IMR-90 (cell line): ENCODE data around the gene OSBPL2. TPM values are rescaled to one million over a fixed set of nuclear protein-coding genes. Genes with fewer than 3 reads are reported as not detected.

Experiments
- ATAC-seq: fragments of 200-7000 bp; cut with Tn5 transposase; 2 replicates; pipeline ENCODE4 v1.9.1; 2020; ENCODE audit warnings: low read depth, mild to moderate bottlenecking, moderate library complexity
- BruUV-seq: library from RNA; stranded (reverse); fragments of 400-500 nt; replicated peaks from 2 replicates; lab custom pipeline; 2021; lab: Mats Ljungman, UMichigan
- CTCF ChIA-PET: fragments of 300-600 bp; formaldehyde crosslinking; extraction: SDS; loops from one replicate; lab custom pipeline; 2021; ENCODE audit warnings: antibody characterized with exemption; lab: Yijun Ruan, JAX
- POLR2A ChIA-PET: fragments of 300-600 bp; sonication (Branson Sonifier 250); formaldehyde crosslinking; loops from one replicate; lab custom pipeline; 2022; ENCODE audit warnings: antibody characterized with exemption; ENCODE audit not compliant: unreplicated experiment; lab: Charles Lee
- DNase-seq: peaks from one replicate; pipeline ENCODE4 v3.0.0; 2013
- H2AFZ ChIP-seq: replicated peaks from 2 replicates; pipeline ENCODE3; 2013; ENCODE audit warnings: low read length, mild to moderate bottlenecking; ENCODE audit not compliant: poor library complexity
- H2AK5ac ChIP-seq: 2 replicates; pipeline ENCODE4 v1.6.1; 2013; ENCODE audit warnings: low read depth, low read length, inconsistent platforms
- H2AK9ac ChIP-seq: replicated peaks from 2 replicates; pipeline ENCODE3; 2013; ENCODE audit warnings: mild to moderate bottlenecking, low read depth, low read length, moderate library complexity; ENCODE audit not compliant: poor library complexity
- H2BK120ac ChIP-seq: 2 replicates; pipeline ENCODE4 v1.6.1; 2013; ENCODE audit warnings: low read depth, low read length, inconsistent platforms
- H2BK15ac ChIP-seq: 3 replicates; pipeline ENCODE4 v1.6.1; 2013; ENCODE audit warnings: low read depth, low read length, inconsistent platforms
- H2BK20ac ChIP-seq: 2 replicates; pipeline ENCODE4 v1.6.1; 2013; ENCODE audit warnings: low read depth, mild to moderate bottlenecking, inconsistent platforms, low read length, moderate library complexity
- H2BK5ac ChIP-seq: 2 replicates; pipeline ENCODE4 v1.6.1; 2013; ENCODE audit warnings: mild to moderate bottlenecking, low read depth, low read length, inconsistent platforms; ENCODE audit not compliant: poor library complexity, severe bottlenecking
- H3K14ac ChIP-seq: replicated peaks from 2 replicates; pipeline ENCODE4 v1.6.1; 2013; ENCODE audit warnings: low read depth, low read length, inconsistent platforms
- H3K18ac ChIP-seq: 2 replicates; pipeline ENCODE4 v1.6.1; 2013; ENCODE audit warnings: low read depth, low read length, control low read depth
- H3K23ac ChIP-seq: 2 replicates; pipeline ENCODE4 v1.6.1; 2013; ENCODE audit warnings: low read depth, low read length, inconsistent platforms
- H3K27ac ChIP-seq: 2 replicates; pipeline ENCODE4 v1.5.1; 2013; ENCODE audit warnings: mild to moderate bottlenecking, control low read depth, low read length; ENCODE audit not compliant: insufficient read depth
- H3K27me3 ChIP-seq: 2 replicates; pipeline ENCODE4 v1.6.1; 2013; ENCODE audit warnings: low read length; ENCODE audit not compliant: control insufficient read depth, insufficient read depth
- H3K36me3 ChIP-seq: 2 replicates; pipeline ENCODE4 v1.6.1; 2013; ENCODE audit warnings: low read length, mixed read lengths; ENCODE audit not compliant: control insufficient read depth, insufficient read depth
- H3K4ac ChIP-seq: 2 replicates; pipeline ENCODE4 v1.6.1; 2013; ENCODE audit warnings: low read depth, low read length, inconsistent platforms
- H3K4me1 ChIP-seq: 2 replicates; pipeline ENCODE4 v1.6.1; 2013; ENCODE audit warnings: low read length, mixed read lengths; ENCODE audit not compliant: control insufficient read depth, insufficient read depth
- H3K4me2 ChIP-seq: 2 replicates; pipeline ENCODE4 v1.6.1; 2013; ENCODE audit warnings: low read depth, mild to moderate bottlenecking, control low read depth, low read length, moderate library complexity
- H3K4me3 ChIP-seq: 2 replicates; pipeline ENCODE4 v1.5.1; 2013; ENCODE audit warnings: low read depth, mild to moderate bottlenecking, control low read depth, low read length, moderate library complexity; ENCODE audit not compliant: insufficient read depth
- H3K56ac ChIP-seq: 2 replicates; pipeline ENCODE4 v1.6.1; 2013; ENCODE audit warnings: low read length, inconsistent platforms; ENCODE audit not compliant: insufficient read depth; ENCODE audit errors: extremely low read depth
- H3K79me1 ChIP-seq, 2 experiments: 2 replicates each; pipeline ENCODE4 v1.6.1; 2013; ENCODE audit warnings: low read length in 2 of 2, inconsistent platforms in 1 of 2, low read depth in 1 of 2
- H3K9ac ChIP-seq: 2 replicates; pipeline ENCODE4 v1.6.1; 2013; ENCODE audit warnings: low read depth, low read length, control low read depth
- H3K9me1 ChIP-seq: 2 replicates; pipeline ENCODE4 v1.6.1; 2013; ENCODE audit warnings: low read length, inconsistent platforms; ENCODE audit not compliant: insufficient read depth
- H3K9me3 ChIP-seq: 2 replicates; pipeline ENCODE4 v1.6.1; 2013; ENCODE audit warnings: low read length; ENCODE audit not compliant: control insufficient read depth, insufficient read depth
- H4K20me1 ChIP-seq: 2 replicates; pipeline ENCODE4 v1.6.1; 2013; ENCODE audit warnings: low read length, inconsistent platforms; ENCODE audit not compliant: insufficient read depth
- H4K5ac ChIP-seq: 2 replicates; pipeline ENCODE4 v1.6.1; 2013; ENCODE audit warnings: mild to moderate bottlenecking, low read depth, low read length, control low read depth
- H4K8ac ChIP-seq, 2 experiments: 2 replicates each; pipeline ENCODE4 v1.6.1; 2013; ENCODE audit warnings: low read depth in 2 of 2, low read length in 2 of 2, control low read depth in 1 of 2, inconsistent platforms in 1 of 2
- H4K91ac ChIP-seq: 2 replicates; pipeline ENCODE4 v1.6.1; 2013; ENCODE audit warnings: low read depth, low read length, inconsistent platforms; ENCODE audit not compliant: insufficient read depth
- BHLHE40 ChIP-seq: fragments of 150-350 bp; IDR thresholded peaks from 2 replicates; pipeline ENCODE4 v1.6.1; 2016; ENCODE audit warnings: mild to moderate bottlenecking, low read depth, low read length
- CHD1 ChIP-seq: IDR thresholded peaks from 2 replicates; pipeline ENCODE4 v1.6.1; 2012; ENCODE audit warnings: low read depth, low read length, improper control_type of control experiment
- CTCF ChIP-seq: conservative IDR thresholded peaks from 2 replicates; pipeline ENCODE4 v1.5.1; 2012; ENCODE audit warnings: mild to moderate bottlenecking, low read depth, low read length, improper control_type of control experiment
- FOS ChIP-seq: fragments of 150-350 bp; IDR thresholded peaks from 2 replicates; pipeline ENCODE4 v1.6.1; 2016; ENCODE audit warnings: low read depth, low read length
- POLR2A ChIP-seq: IDR thresholded peaks from 2 replicates; pipeline ENCODE4 v1.6.1; 2012; ENCODE audit warnings: mild to moderate bottlenecking, low read depth, low read length
- RCOR1 ChIP-seq: IDR thresholded peaks from 2 replicates; pipeline ENCODE4 v1.6.1; 2012; ENCODE audit warnings: mild to moderate bottlenecking, low read length, improper control_type of control experiment; ENCODE audit not compliant: insufficient replicate concordance
- WGBS, 2 experiments: methylation state at CpG; one replicate each; pipeline versions ENCODE4 v1.1.5 to v1.1.7; 2013; ENCODE audit warnings: missing lambda C conversion rate in 2 of 2; ENCODE audit not compliant: insufficient read length in 1 of 2; ENCODE audit errors: extremely low coverage in 2 of 2; 5-methylcytosine and 5-hydroxymethylcytosine counted together
- dilution Hi-C: fragments of 300-500 bp; cut with HindIII; formaldehyde crosslinking; loops from one replicate; pipeline ENCODE4 v1.14.3; 2018; ENCODE audit warnings: low sequenced_read_pairs; ENCODE audit not compliant: unreplicated experiment
- in situ Hi-C: fragments of 300-500 bp; cut with MboI; formaldehyde crosslinking; loops from 3 replicates; pipeline ENCODE4 v1.14.3; 2019; ENCODE audit warnings: low sequenced_read_pairs, inconsistent platforms, mixed read lengths
- intact Hi-C: fragments of 100-400 bp; cut with micrococcal nuclease; formaldehyde crosslinking; loops from 2 replicates; pipeline ENCODE4 v1.10.0; 2022
- polyA plus RNA-seq, 3 experiments: library from polyadenylated mRNA; depleted of rRNA; stranded (reverse); fragments of >200 nt; gene quantifications; 2 replicates each; pipeline ENCODE4 v1.2.3, GENCODE V29; 2012; ENCODE audit warnings: low replicate concordance in 1 of 3
- total RNA-seq: library from RNA; depleted of rRNA; stranded (reverse); fragments of >200 nt; gene quantifications from 2 replicates; pipeline ENCODE4 v1.2.3, GENCODE V29; 2012

The OSBPL2 gene
- total and polyA plus RNA-seq, 2 of the 4 experiments (the other 2 are of a cell fraction): 19.3 to 27.6 TPM

- no peak for TF ChIP-seq RCOR1
- no peak for TF ChIP-seq POLR2A
Measured at GRCh38 chr20:62323980-62324906, 85.9 kb downstream of the OSBPL2 start (continued).

DNA sequence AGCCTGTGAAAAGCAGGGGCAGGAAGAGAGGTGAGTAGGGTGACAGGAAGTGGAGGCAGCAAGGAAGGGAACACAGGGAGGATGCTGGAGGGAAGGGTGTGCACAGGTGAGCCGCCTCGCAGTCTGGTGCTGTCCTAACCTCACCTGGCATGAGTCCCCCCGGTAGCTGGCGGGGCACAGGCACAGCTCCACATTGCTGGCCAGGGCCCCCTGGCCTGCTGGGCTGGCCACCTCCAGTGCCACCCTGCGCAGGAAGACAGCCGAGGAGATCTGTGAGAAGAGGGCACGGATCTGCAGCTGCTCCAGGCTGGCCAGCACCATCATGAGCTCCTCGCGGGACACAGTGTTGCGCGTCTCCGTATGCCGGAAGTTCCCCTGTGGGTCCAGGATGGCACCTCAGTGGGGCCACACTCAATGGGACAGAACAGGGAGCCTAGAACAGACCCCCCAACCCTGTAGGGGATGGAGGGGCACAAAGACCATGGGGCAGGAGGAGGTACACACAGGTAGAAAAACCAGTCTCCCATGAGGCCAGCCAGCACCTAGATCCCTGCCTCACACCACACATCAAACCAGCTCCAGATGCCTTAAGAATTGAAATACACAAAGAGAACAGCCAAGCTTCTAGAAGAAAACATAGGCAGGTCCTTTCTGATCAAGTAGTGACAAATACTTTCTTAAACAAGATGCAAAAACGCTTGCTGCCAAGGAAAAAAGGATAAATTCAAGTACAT lies 87.0 kb downstream of the OSBPL2 start:
- Histone ChIP-seq H2BK15ac (no peak overlapping the region), H3K23ac (no peak overlapping the region), H3K79me1 (no peaks in the 10 kb centered on the region), H3K9me3 (no peaks in the 10 kb centered on the region), H3K27me3 (no peaks in the 10 kb centered on the region), H4K8ac (no peak overlapping the region), H4K20me1 (no peaks in the 10 kb centered on the region), H3K56ac (no peak overlapping the region), H3K18ac (no peak overlapping the region), H3K4me2 (no peak overlapping the region), H3K4me1 (no peaks in the 10 kb centered on the region), H3K27ac (no peak overlapping the region), H2BK5ac (no peak overlapping the region), H3K36me3 (peaks cover 58% of the 10 kb centered on the region), H4K91ac (no peak overlapping the region), H3K9ac (no peak overlapping the region), H2BK20ac (no peak overlapping the region), H3K4ac (no peak overlapping the region), H3K4me3 (no peak overlapping the region), H4K5ac (no peak overlapping the region), H3K14ac (no peak overlapping the region), H3K9me1 (no peaks in the 10 kb centered on the region), H2AK5ac (no peak overlapping the region), H2AFZ (no peak overlapping the region), H2BK120ac (no peak overlapping the region), H2AK9ac (no peak overlapping the region)
- dilution Hi-C loops: no loop called here
- POLR2A ChIA-PET: no interaction called here
- no peak for ATAC-seq
- in situ Hi-C loops: no loop called here
- no peak for DNase-seq
- intact Hi-C loops: no loop called here
- BruUV-seq: no TSS peak
- CTCF ChIA-PET: interaction anchor here (0.9 kb wide), 1 partner anchor 19 kb away, joined by 4 read pairs; no protein-coding TSS in a partner anchor
- TF ChIP-seq CTCF (no peak), FOS (no peak), BHLHE40 (no peak), RCOR1 (no peak), CHD1 (no peak)
- WGBS, 2 experiments: 89% methylated on average over 3 of the region's 14 CpGs; no CpG with 5 or more reads in 1 of the 2 experiments
